SKM-1 (cell line): ENCODE data around the gene RAPGEF4.
"Not testable (repeated sequence)": the region's sequence is repeated elsewhere in the genome, so short reads cannot be mapped to it uniquely, and the experiment has no call there.

Experiments
- DNase-seq: peaks from one replicate; lab custom pipeline; 2025; ENCODE audit not compliant: unreplicated experiment; lab: John Stamatoyannopoulos, UW

RAPGEF4 gene

GRCh38 chr2:173087214-173087581, 351.6 kb downstream of the RAPGEF4 start:
- DNase-seq, result no peak

GRCh38 chr2:173087793-173088496, 352.3 kb downstream of the RAPGEF4 start:
- no peak for DNase-seq

- DNase-seq, result no peak
Observed at GRCh38 chr2:173090276-173090877, 354.7 kb downstream of the RAPGEF4 start.

- no peak for DNase-seq
Observed at GRCh38 chr2:173090973-173091660, 355.5 kb downstream of the RAPGEF4 start.

GRCh38 chr2:173091910-173092309, 356.3 kb downstream of the RAPGEF4 start:
- no peak for DNase-seq

GRCh38 chr2:173092844-173093402, 357.3 kb downstream of the RAPGEF4 start:
- DNase-seq, result no peak

- DNase-seq, result not testable (repeated sequence)
Observed at GRCh38 chr2:173093617-173094016, 358.0 kb downstream of the RAPGEF4 start.

GRCh38 chr2:173094731-173095130, 359.1 kb downstream of the RAPGEF4 start:
- DNase-seq, result no peak

- no peak for DNase-seq
Observed at GRCh38 chr2:173095356-173095755, 359.7 kb downstream of the RAPGEF4 start.

GRCh38 chr2:173099271-173099670, 363.6 kb downstream of the RAPGEF4 start:
- no peak for DNase-seq

- no peak for DNase-seq
Observed at GRCh38 chr2:173099804-173100203, 364.2 kb downstream of the RAPGEF4 start.

GRCh38 chr2:173101687-173102086, 366.0 kb downstream of the RAPGEF4 start:
- DNase-seq, result no peak
